Peyer's patch (tissue), 4 donors: ENCODE data around the gene CLTA. TPM values are rescaled to one million over a fixed set of nuclear protein-coding genes. Genes with fewer than 3 reads are reported as not detected.
A peak's percentile ranks its signal among the peaks of the same experiment; 100 is the strongest.

Experiments used
- DNase-seq, 3 donors: peaks; one replicate each; pipeline ENCODE4 v3.0.0-alpha.2; 2017 to 2019
- H3K27ac ChIP-seq, 4 donors: fragments of 200-600 bp; sonication (generic); one replicate each; pipeline ENCODE4 v1.5.1; 2016 to 2019
- H3K27me3 ChIP-seq, 2 donors: fragments of 200-600 bp; sonication (generic); one replicate each; pipeline ENCODE4 v1.5.1; 2019
- H3K36me3 ChIP-seq, 3 donors: fragments of 200-600 bp; sonication (generic); one replicate each; pipeline ENCODE4 v1.5.1; 2016 to 2019
- H3K4me1 ChIP-seq, 4 donors: fragments of 200-600 bp; sonication (generic); one replicate each; pipeline ENCODE4 v1.5.1; 2016 to 2019
- H3K4me3 ChIP-seq, 4 donors: fragments of 200-600 bp; sonication (generic); 1 replicate in 3 of 4; 2 replicates in 1 of 4; pipeline ENCODE4 v1.5.1; 2016 to 2019; ENCODE audit warnings: mild to moderate bottlenecking in 1 of 4
- H3K9me3 ChIP-seq, 4 donors: fragments of 200-600 bp; sonication (generic); one replicate each; pipeline ENCODE4 v1.5.1; 2016 to 2019; ENCODE audit warnings: mild to moderate bottlenecking in 1 of 4
- POLR2A ChIP-seq, 2 donors: fragments of 450-650 bp; IDR thresholded peaks; one replicate each; pipeline ENCODE4 v1.5.1; 2017; ENCODE audit warnings: antibody characterized with exemption in 2 of 2, mild to moderate bottlenecking in 2 of 2, moderate library complexity in 2 of 2
- total RNA-seq, 4 donors: library from RNA; depleted of rRNA; stranded (reverse); fragments of >200 nt; gene quantifications; one replicate each; pipeline ENCODE4 v1.1.0, GENCODE V29; 2016
- TF ChIP-seq, protein P1 (sequence below), 6 experiments: fragments of 450-650 bp in 4 of 6; fragments of 200-600 bp in 2 of 6; sonication (generic) in 1 of 6; IDR thresholded peaks; one replicate each; pipeline ENCODE4 v1.5.1; 2017 to 2019; ENCODE audit warnings: antibody characterized with exemption in 6 of 6, mild to moderate bottlenecking in 3 of 6, moderate library complexity in 1 of 6

Gene CLTA, protein sequence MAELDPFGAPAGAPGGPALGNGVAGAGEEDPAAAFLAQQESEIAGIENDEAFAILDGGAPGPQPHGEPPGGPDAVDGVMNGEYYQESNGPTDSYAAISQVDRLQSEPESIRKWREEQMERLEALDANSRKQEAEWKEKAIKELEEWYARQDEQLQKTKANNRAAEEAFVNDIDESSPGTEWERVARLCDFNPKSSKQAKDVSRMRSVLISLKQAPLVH
- total RNA-seq, result 100 to 1,000 TPM; 131 to 150 (median 133) TPM

DNA sequence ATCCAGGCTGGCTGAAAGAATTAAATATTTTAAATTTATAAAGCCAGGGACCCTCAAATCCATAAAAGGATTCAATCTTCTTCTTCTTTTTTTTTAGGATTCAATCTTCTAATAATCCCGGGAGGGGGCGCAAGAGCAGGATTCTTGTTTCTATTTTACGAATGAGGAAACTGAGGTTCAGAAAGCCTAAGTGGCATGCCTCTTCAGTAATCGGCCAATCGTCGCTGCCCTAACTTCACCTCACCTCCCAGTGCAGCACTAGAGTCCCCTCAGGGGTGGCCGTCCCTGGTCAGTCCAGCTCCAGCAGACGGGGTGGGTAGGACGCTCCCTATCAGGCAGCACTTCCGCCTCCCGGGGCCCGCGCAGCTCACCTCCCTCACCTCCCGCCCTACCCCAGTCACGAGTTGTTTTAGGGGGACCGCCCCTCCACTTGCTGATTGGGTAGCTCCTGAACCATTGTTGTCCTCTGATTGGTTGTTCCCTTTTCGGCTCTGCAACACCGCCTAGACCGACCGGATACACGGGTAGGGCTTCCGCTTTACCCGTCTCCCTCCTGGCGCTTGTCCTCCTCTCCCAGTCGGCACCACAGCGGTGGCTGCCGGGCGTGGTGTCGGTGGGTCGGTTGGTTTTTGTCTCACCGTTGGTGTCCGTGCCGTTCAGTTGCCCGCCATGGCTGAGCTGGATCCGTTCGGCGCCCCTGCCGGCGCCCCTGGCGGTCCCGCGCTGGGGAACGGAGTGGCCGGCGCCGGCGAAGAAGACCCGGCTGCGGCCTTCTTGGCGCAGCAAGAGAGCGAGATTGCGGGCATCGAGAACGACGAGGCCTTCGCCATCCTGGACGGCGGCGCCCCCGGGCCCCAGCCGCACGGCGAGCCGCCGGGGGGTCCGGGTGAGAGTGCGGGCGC is at the start of gene CLTA:
TSS of gene CLTA (plus strand) at position 534 of the 902 bp plus-strand sequence. CDS start at position 670, 136 bp downstream.
- Histone ChIP-seq H3K4me1 (peaks cover 0 to 36% (median 15%) of the 10 kb centered on the region in 4 donors), H3K27me3 (no peaks in the 10 kb centered on the region), H3K36me3 (peaks cover 0 to 3% (median 0%) of the 10 kb centered on the region in 3 donors), H3K27ac (peak within 1 kb of the TSS; percentile 87 to 95 (median 90)), H3K4me3 (peak within 1 kb of the TSS; percentile 74 to 99 (median 87)), H3K9me3 (no peaks in the 10 kb centered on the region)
- TF ChIP-seq POLR2A (IDR thresholded peaks at IDR 0.05), result peak; percentile 87 to 93
- TF ChIP-seq, protein P1, sequence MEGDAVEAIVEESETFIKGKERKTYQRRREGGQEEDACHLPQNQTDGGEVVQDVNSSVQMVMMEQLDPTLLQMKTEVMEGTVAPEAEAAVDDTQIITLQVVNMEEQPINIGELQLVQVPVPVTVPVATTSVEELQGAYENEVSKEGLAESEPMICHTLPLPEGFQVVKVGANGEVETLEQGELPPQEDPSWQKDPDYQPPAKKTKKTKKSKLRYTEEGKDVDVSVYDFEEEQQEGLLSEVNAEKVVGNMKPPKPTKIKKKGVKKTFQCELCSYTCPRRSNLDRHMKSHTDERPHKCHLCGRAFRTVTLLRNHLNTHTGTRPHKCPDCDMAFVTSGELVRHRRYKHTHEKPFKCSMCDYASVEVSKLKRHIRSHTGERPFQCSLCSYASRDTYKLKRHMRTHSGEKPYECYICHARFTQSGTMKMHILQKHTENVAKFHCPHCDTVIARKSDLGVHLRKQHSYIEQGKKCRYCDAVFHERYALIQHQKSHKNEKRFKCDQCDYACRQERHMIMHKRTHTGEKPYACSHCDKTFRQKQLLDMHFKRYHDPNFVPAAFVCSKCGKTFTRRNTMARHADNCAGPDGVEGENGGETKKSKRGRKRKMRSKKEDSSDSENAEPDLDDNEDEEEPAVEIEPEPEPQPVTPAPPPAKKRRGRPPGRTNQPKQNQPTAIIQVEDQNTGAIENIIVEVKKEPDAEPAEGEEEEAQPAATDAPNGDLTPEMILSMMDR (IDR thresholded peaks at IDR 0.05), result peak; percentile 45 to 67 (median 62)
- DNase-seq, result peak; percentile 95 to 98 (median 96)

DNA sequence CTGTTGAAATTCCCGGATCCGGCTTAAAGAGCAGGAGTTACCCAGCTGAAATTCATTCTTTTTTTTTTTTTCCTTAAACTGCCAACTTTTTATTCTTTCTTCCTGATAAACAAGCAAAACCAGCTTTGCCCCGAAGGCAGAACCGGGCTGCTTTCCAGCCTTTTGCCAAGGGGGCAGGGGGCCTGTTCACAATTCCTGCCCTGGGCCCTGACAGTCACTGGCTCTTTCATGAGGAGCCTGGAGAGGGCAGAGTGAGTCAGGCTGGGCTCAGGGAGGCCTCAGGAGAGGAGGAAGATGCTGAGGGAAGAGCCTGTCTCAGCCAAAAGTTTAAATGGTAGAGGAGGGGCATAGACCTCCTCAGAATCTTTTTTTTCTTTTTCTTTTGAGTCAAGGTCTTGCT is 49.4 kb upstream of the CLTA start:
- Histone ChIP-seq H3K27me3 (no peaks in the 10 kb centered on the region), H3K36me3 (no peaks in the 10 kb centered on the region), H3K9me3 (no peaks in the 10 kb centered on the region), H3K4me3 (no peak overlapping the region), H3K4me1 (peaks cover 9 to 67% (median 24%) of the 10 kb centered on the region in 4 donors), H3K27ac (peak overlapping the region; percentile 6 to 83 (median 42))
- DNase-seq, result no peak
- TF ChIP-seq POLR2A (IDR thresholded peaks at IDR 0.05), result no peak
- TF ChIP-seq, protein P1 (IDR thresholded peaks at IDR 0.05), result peak in 2 of 6 experiments; percentile 12 to 19

DNA sequence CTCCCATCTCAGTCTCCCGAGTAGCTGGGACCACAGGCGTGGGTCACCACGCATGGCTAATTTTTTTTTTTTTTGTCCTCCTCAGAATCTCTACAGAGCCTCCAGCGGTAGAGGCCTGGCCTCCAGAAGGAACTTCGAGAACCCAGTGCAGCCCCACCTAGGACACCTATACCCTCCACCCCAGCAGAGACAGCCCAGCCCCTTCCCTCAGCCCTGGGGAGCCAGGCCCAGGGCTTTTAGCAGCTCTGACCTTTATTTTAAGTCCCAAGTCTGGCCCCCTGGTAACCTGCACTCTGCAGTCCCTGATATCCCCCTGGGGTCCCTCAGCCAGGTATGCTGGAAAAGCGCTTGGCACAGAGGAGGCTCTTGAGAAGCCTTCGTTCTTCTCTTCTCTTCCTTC is 49.0 kb upstream of the CLTA start:
- Histone ChIP-seq H3K9me3 (no peaks in the 10 kb centered on the region), H3K27ac (peak overlapping the region in 3 of 4 donors; percentile 6 to 83 (median 31)), H3K4me1 (peaks cover 9 to 67% (median 24%) of the 10 kb centered on the region in 4 donors), H3K36me3 (no peaks in the 10 kb centered on the region), H3K27me3 (no peaks in the 10 kb centered on the region), H3K4me3 (no peak overlapping the region)
- no peak for DNase-seq
- TF ChIP-seq POLR2A (IDR thresholded peaks at IDR 0.05), result no peak
- TF ChIP-seq, protein P1 (IDR thresholded peaks at IDR 0.05), result no peak

DNA sequence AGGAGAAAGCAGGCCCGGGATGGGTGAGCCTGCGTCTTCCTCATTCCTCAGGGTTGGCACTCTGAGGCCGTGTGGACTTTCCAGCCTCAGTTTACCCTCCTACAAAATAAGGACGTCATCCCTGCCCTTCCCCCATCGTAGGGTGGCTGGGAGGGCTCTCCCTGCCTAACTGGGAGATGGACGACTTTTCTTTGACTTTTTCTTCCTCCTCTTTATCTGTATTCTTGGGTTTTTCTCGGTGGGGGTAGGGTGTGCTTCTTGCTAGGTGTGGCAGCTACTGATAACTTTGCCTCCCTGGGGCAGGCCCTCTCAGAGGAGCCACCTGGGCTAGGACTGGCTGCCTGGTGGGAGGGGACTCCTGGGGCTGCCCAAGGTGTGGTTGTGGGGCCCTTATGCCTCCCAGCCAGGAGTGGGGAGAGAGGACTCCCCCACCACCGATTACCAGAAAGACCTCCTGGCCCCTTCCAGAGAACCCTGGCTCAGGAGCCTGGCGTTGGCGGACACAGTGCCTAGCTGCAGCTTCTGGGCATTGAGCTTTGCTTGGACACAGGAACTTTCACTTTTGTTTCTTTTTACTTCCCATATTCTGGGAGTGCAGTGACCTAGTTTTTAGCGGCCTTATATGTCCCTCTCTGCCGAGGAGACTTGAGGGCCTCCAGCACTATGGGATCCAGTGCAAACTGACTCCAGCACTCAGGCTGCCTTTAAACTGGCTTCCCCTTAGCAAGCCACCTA is 48.0 kb upstream of the CLTA start:
- Histone ChIP-seq H3K4me3 (peak overlapping the region; percentile 9 to 38 (median 28)), H3K27ac (peak overlapping the region; percentile 79 to 85 (median 82)), H3K27me3 (no peaks in the 10 kb centered on the region), H3K36me3 (no peaks in the 10 kb centered on the region), H3K9me3 (no peaks in the 10 kb centered on the region), H3K4me1 (peaks cover 9 to 70% (median 24%) of the 10 kb centered on the region in 4 donors)
- no peak for DNase-seq
- TF ChIP-seq, protein P1 (IDR thresholded peaks at IDR 0.05), result peak in 1 of 6 experiments; percentile 4
- no peak for TF ChIP-seq POLR2A (IDR thresholded peaks at IDR 0.05)

DNA sequence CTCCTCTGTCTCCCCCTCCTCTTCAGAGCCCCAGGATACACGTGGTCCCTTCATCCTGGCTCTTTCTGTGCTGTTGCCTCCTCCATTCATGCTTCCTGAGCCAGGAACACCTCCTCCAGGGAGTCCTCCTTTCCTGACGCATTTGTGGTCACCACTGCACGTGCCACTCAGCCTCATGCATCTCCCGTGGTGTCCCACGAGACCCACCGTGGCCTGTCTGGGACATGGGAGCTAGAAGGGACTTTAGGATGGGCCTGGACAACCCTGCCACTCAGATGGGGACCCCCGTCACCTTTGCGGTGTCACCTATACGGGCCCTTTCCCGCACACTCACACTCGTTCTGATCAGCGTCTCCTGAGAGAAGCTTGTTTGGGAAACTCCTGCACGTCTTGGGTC is 47.5 kb upstream of the CLTA start:
- no peaks in the 10 kb centered on the region for H3K27me3 ChIP-seq
- no peaks in the 10 kb centered on the region for H3K9me3 ChIP-seq
- no peaks in the 10 kb centered on the region for H3K36me3 ChIP-seq
- no peak for TF ChIP-seq POLR2A (IDR thresholded peaks at IDR 0.05)
- TF ChIP-seq, protein P1 (IDR thresholded peaks at IDR 0.05), result no peak
- peaks cover 9 to 71% (median 29%) of the 10 kb centered on the region in 4 donors for H3K4me1 ChIP-seq
- peak overlapping the region; percentile 9 to 38 (median 28) for H3K4me3 ChIP-seq
- peak overlapping the region; percentile 79 to 85 (median 82) for H3K27ac ChIP-seq
- no peak for DNase-seq
